ACC112 (cell line): ENCODE measurements around the gene BSN.
A peak's percentile ranks its signal among the peaks of the same experiment; 100 is the strongest.

Experiments used
- H2AFZ ChIP-seq: fragments of 200-600 bp; sonication (generic); one replicate; pipeline ENCODE4 v1.6.0; 2017; ENCODE audit warnings: antibody characterized with exemption, low read length; ENCODE audit not compliant: unreplicated experiment
- H3K27ac ChIP-seq: fragments of 200-600 bp; sonication (generic); 2 replicates; pipeline ENCODE4 v1.5.1; 2014; ENCODE audit warnings: low read depth, mild to moderate bottlenecking, antibody characterized with exemption, low read length, moderate library complexity
- H3K27me3 ChIP-seq: fragments of 200-600 bp; sonication (generic); 2 replicates; pipeline ENCODE4 v1.6.1; 2014; ENCODE audit warnings: mild to moderate bottlenecking, antibody characterized with exemption, low read length, moderate library complexity, mixed read lengths; ENCODE audit not compliant: insufficient read depth
- H3K36me3 ChIP-seq: fragments of 200-600 bp; sonication (generic); 2 replicates; pipeline ENCODE4 v1.6.1; 2016; ENCODE audit warnings: mild to moderate bottlenecking, antibody characterized with exemption, low read length, moderate library complexity, mixed read lengths; ENCODE audit not compliant: insufficient read depth
- H3K4me1 ChIP-seq: fragments of 200-600 bp; sonication (generic); one replicate; pipeline ENCODE4 v1.6.1; 2016; ENCODE audit warnings: low read length, mixed read lengths; ENCODE audit not compliant: insufficient read depth, unreplicated experiment, control insufficient read depth
- H3K4me3 ChIP-seq: fragments of 200-600 bp; sonication (generic); 2 replicates; pipeline ENCODE4 v1.5.1; 2014; ENCODE audit warnings: mild to moderate bottlenecking, low read depth, low read length
- H3K79me2 ChIP-seq: fragments of 200-600 bp; sonication (generic); one replicate; pipeline ENCODE4 v1.6.0; 2016; ENCODE audit warnings: low read length; ENCODE audit not compliant: control insufficient read depth, unreplicated experiment, insufficient read depth

The BSN gene

GRCh38 chr3:49717211-49717958, 163.1 kb downstream of the BSN start:
- Histone ChIP-seq H3K4me1 (peaks cover under 1% of the 10 kb centered on the region), H3K4me3 (no peak overlapping the region), H3K27me3 (no peaks in the 10 kb centered on the region), H2AFZ (no peak overlapping the region), H3K36me3 (no peaks in the 10 kb centered on the region), H3K79me2 (peaks cover 3% of the 10 kb centered on the region), H3K27ac (no peak overlapping the region)

GRCh38 chr3:49717959-49718857, 163.9 kb downstream of the BSN start:
- H3K27ac ChIP-seq: no peak overlapping the region
- peaks cover 11% of the 10 kb centered on the region for H3K79me2 ChIP-seq
- no peak overlapping the region for H2AFZ ChIP-seq
- H3K36me3 ChIP-seq: no peaks in the 10 kb centered on the region
- H3K27me3 ChIP-seq: no peaks in the 10 kb centered on the region
- peaks cover 8% of the 10 kb centered on the region for H3K4me1 ChIP-seq
- H3K4me3 ChIP-seq: no peak overlapping the region

GRCh38 chr3:49718858-49719213, 164.6 kb downstream of the BSN start:
- Histone ChIP-seq H3K4me1 (peaks cover 8% of the 10 kb centered on the region), H3K36me3 (no peaks in the 10 kb centered on the region), H2AFZ (no peak overlapping the region), H3K27ac (no peak overlapping the region), H3K79me2 (peaks cover 14% of the 10 kb centered on the region), H3K4me3 (peak overlapping the region; percentile 70), H3K27me3 (no peaks in the 10 kb centered on the region)

GRCh38 chr3:49719214-49719884, 165.1 kb downstream of the BSN start, which contains the start of gene AMIGO3:
TSS of gene AMIGO3 (minus strand) at chr3:49719684. CDS start at chr3:49719465, 219 bp downstream.
- H3K4me3 ChIP-seq: peak within 1 kb of the TSS; percentile 70
- no peaks in the 10 kb centered on the region for H3K36me3 ChIP-seq
- H3K27ac ChIP-seq: no peak within 1 kb of the TSS
- H3K4me1 ChIP-seq: peaks cover 9% of the 10 kb centered on the region
- peaks cover 14% of the 10 kb centered on the region for H3K79me2 ChIP-seq
- no peaks in the 10 kb centered on the region for H3K27me3 ChIP-seq
- no peak within 1 kb of the TSS for H2AFZ ChIP-seq
